Gastroesophageal sphincter (tissue), 3 donors: Measurements from ENCODE around the gene KCNJ1.

ENCODE experiments used
- EP300 ChIP-seq: sonication (generic); formaldehyde crosslinking; IDR thresholded peaks from one replicate; pipeline ENCODE4 v1.6.1; 2017; ENCODE audit warnings: antibody characterized with exemption, mild to moderate bottlenecking
- POLR2A ChIP-seq, 2 donors: fragments of 450-650 bp; IDR thresholded peaks; one replicate each; pipeline ENCODE4 v1.6.1; 2017; ENCODE audit warnings: antibody characterized with exemption in 2 of 2, mild to moderate bottlenecking in 2 of 2, moderate library complexity in 1 of 2
- POLR2AphosphoS5 ChIP-seq: sonication (generic); formaldehyde crosslinking; IDR thresholded peaks from one replicate; pipeline ENCODE4 v1.6.1; 2017; ENCODE audit warnings: antibody characterized with exemption
- TF ChIP-seq, protein P1 (sequence below), 4 experiments: fragments of 200-600 bp in 2 of 4; fragments of 450-650 bp in 2 of 4; sonication (generic) in 1 of 4; IDR thresholded peaks; one replicate each; pipeline ENCODE4 v1.5.1; 2017 to 2019; ENCODE audit warnings: antibody characterized with exemption in 4 of 4, mild to moderate bottlenecking in 2 of 4, moderate library complexity in 2 of 4

- TF ChIP-seq POLR2A (IDR thresholded peaks at IDR 0.05) (no peak), POLR2AphosphoS5 (no peak), EP300 (no peak)
- TF ChIP-seq, protein P1, sequence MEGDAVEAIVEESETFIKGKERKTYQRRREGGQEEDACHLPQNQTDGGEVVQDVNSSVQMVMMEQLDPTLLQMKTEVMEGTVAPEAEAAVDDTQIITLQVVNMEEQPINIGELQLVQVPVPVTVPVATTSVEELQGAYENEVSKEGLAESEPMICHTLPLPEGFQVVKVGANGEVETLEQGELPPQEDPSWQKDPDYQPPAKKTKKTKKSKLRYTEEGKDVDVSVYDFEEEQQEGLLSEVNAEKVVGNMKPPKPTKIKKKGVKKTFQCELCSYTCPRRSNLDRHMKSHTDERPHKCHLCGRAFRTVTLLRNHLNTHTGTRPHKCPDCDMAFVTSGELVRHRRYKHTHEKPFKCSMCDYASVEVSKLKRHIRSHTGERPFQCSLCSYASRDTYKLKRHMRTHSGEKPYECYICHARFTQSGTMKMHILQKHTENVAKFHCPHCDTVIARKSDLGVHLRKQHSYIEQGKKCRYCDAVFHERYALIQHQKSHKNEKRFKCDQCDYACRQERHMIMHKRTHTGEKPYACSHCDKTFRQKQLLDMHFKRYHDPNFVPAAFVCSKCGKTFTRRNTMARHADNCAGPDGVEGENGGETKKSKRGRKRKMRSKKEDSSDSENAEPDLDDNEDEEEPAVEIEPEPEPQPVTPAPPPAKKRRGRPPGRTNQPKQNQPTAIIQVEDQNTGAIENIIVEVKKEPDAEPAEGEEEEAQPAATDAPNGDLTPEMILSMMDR (IDR thresholded peaks at IDR 0.05) = no peak
These were observed 5.0 kb upstream of the KCNJ1 start for GRCh38 chr11:128872094-128872493.
